H9 (cell line): ENCODE measurements around the gene MAP4K3. TPM values are rescaled to one million over a fixed set of nuclear protein-coding genes. Genes with fewer than 3 reads are reported as not detected.

Experiments used
- DNase-seq: peaks from one replicate; pipeline ENCODE4 v3.0.0-alpha.2; 2017
- H2AFZ ChIP-seq: one replicate; pipeline ENCODE4 v1.6.1; 2013; ENCODE audit warnings: mild to moderate bottlenecking, low read length, control low read depth, moderate library complexity
- H2AK5ac ChIP-seq: 2 replicates; pipeline ENCODE4 v1.6.1; 2013; ENCODE audit warnings: low read length, control low read depth, mixed read lengths; ENCODE audit not compliant: insufficient read length
- H2BK120ac ChIP-seq: one replicate; pipeline ENCODE4 v1.6.1; 2013; ENCODE audit warnings: low read depth, mild to moderate bottlenecking, low read length, control low read depth, inconsistent platforms; ENCODE audit not compliant: poor library complexity, severe bottlenecking
- H2BK12ac ChIP-seq: 2 replicates; pipeline ENCODE4 v1.6.1; 2013; ENCODE audit warnings: low read length, control low read depth, mixed read lengths, low read depth; ENCODE audit not compliant: insufficient read length
- H2BK15ac ChIP-seq: 2 replicates; pipeline ENCODE4 v1.6.1; 2013; ENCODE audit warnings: low read depth, low read length, control low read depth
- H2BK20ac ChIP-seq: one replicate; pipeline ENCODE4 v1.6.1; 2013; ENCODE audit warnings: low read depth, mild to moderate bottlenecking, low read length, control low read depth, inconsistent platforms; ENCODE audit not compliant: poor library complexity, severe bottlenecking
- H2BK5ac ChIP-seq: 2 replicates; pipeline ENCODE4 v1.6.1; 2013; ENCODE audit warnings: low read length, control low read depth, mixed read lengths; ENCODE audit not compliant: insufficient read length
- H3K14ac ChIP-seq: 2 replicates; pipeline ENCODE4 v1.6.1; 2013; ENCODE audit warnings: low read length, control low read depth; ENCODE audit not compliant: insufficient read depth
- H3K18ac ChIP-seq: 2 replicates; pipeline ENCODE4 v1.6.1; 2013; ENCODE audit warnings: low read depth, mild to moderate bottlenecking, mixed read lengths, low read length, control low read depth; ENCODE audit not compliant: insufficient read length
- H3K23ac ChIP-seq: 2 replicates; pipeline ENCODE4 v1.6.1; 2013; ENCODE audit warnings: low read length, control low read depth, mixed read lengths, low read depth; ENCODE audit not compliant: insufficient read length
- H3K23me2 ChIP-seq: 2 replicates; pipeline ENCODE4 v1.6.1; 2013; ENCODE audit warnings: low read depth, mild to moderate bottlenecking, mixed read lengths, low read length, control low read depth; ENCODE audit not compliant: insufficient read length, poor library complexity, severe bottlenecking
- H3K27ac ChIP-seq: 2 replicates; pipeline ENCODE4 v1.5.1; 2013; ENCODE audit warnings: low read length, control low read depth, mixed read lengths, low read depth; ENCODE audit not compliant: insufficient read length
- H3K27me3 ChIP-seq: 2 replicates; pipeline ENCODE4 v1.6.1; 2013; ENCODE audit warnings: low read length, control low read depth, inconsistent platforms; ENCODE audit not compliant: insufficient read depth
- H3K4ac ChIP-seq: 2 replicates; pipeline ENCODE4 v1.6.1; 2013; ENCODE audit warnings: low read depth, mild to moderate bottlenecking, control low read depth, inconsistent platforms, low read length, moderate library complexity
- H3K4me1 ChIP-seq: 2 replicates; pipeline ENCODE4 v1.6.1; 2013; ENCODE audit warnings: low read length, control low read depth, inconsistent platforms; ENCODE audit not compliant: insufficient read depth
- H3K4me2 ChIP-seq: 2 replicates; pipeline ENCODE4 v1.6.1; 2013; ENCODE audit warnings: low read length, control low read depth, mixed read lengths; ENCODE audit not compliant: insufficient read length, insufficient read depth
- H3K56ac ChIP-seq: 2 replicates; pipeline ENCODE4 v1.6.1; 2013; ENCODE audit warnings: low read depth, mild to moderate bottlenecking, mixed read lengths, low read length, control low read depth; ENCODE audit not compliant: insufficient read length
- H3K79me1 ChIP-seq: 2 replicates; pipeline ENCODE4 v1.6.1; 2013; ENCODE audit warnings: low read depth, mild to moderate bottlenecking, moderate library complexity, low read length, control low read depth, inconsistent platforms; ENCODE audit not compliant: insufficient read depth, poor library complexity, severe bottlenecking
- H3K79me2 ChIP-seq: 2 replicates; pipeline ENCODE4 v1.6.1; 2013; ENCODE audit warnings: low read length, control low read depth, inconsistent platforms; ENCODE audit not compliant: insufficient read depth
- H3K9ac ChIP-seq: 2 replicates; pipeline ENCODE4 v1.6.1; 2013; ENCODE audit warnings: low read length, control low read depth, mixed read lengths; ENCODE audit not compliant: insufficient read length; ENCODE audit errors: extremely low read depth
- H3K9me3 ChIP-seq: one replicate; pipeline ENCODE4 v1.6.1; 2013; ENCODE audit warnings: low read depth, low read length, inconsistent platforms; ENCODE audit not compliant: control insufficient read depth
- H3T11ph ChIP-seq: one replicate; pipeline ENCODE4 v1.6.1; 2013; ENCODE audit warnings: mild to moderate bottlenecking, low read length, control low read depth, inconsistent platforms
- H4K20me1 ChIP-seq: one replicate; pipeline ENCODE4 v1.6.1; 2013; ENCODE audit not compliant: control insufficient read depth, insufficient read length, insufficient read depth
- H4K5ac ChIP-seq: 2 replicates; pipeline ENCODE4 v1.6.1; 2013; ENCODE audit warnings: low read depth, mild to moderate bottlenecking, mixed read lengths, low read length, control low read depth; ENCODE audit not compliant: insufficient read length
- H4K8ac ChIP-seq: replicated peaks from 2 replicates; pipeline ENCODE4 v1.6.1; 2013; ENCODE audit warnings: low read length, control low read depth, mixed read lengths, low read depth; ENCODE audit not compliant: insufficient read length
- H4K91ac ChIP-seq: 2 replicates; pipeline ENCODE4 v1.6.1; 2013; ENCODE audit warnings: low read depth, mild to moderate bottlenecking, moderate library complexity, mixed read lengths, low read length, control low read depth; ENCODE audit not compliant: insufficient read length
- H3K27ac Mint-ChIP-seq, 3 experiments: 2 replicates in 2 of 3; 3 replicates in 1 of 3; pipeline ENCODE4 v1.8.0; 2020 to 2021; ENCODE audit warnings: mixed read lengths in 3 of 3, mild to moderate bottlenecking in 1 of 3, moderate library complexity in 1 of 3
- H3K27me3 Mint-ChIP-seq: 2 replicates; pipeline ENCODE4 v1.8.0; 2021; ENCODE audit warnings: low read depth, mild to moderate bottlenecking, moderate library complexity, mixed read lengths
- H3K36me3 Mint-ChIP-seq, 3 experiments: 2 replicates in 2 of 3; 3 replicates in 1 of 3; pipeline ENCODE4 v1.8.0; 2020 to 2021; ENCODE audit warnings: low read depth in 3 of 3, mixed read lengths in 3 of 3; ENCODE audit not compliant: insufficient read depth in 1 of 3
- H3K4me1 Mint-ChIP-seq, 2 experiments: 2 replicates each; pipeline ENCODE4 v1.8.0; 2020; ENCODE audit warnings: mixed read lengths in 2 of 2
- H3K4me3 Mint-ChIP-seq, 2 experiments: 2 replicates in 1 of 2; 3 replicates in 1 of 2; pipeline ENCODE4 v1.8.0; 2020 to 2021; ENCODE audit warnings: mild to moderate bottlenecking in 2 of 2, mixed read lengths in 2 of 2, moderate library complexity in 1 of 2
- H3K9me3 Mint-ChIP-seq, 2 experiments: 2 replicates in 1 of 2; 3 replicates in 1 of 2; pipeline ENCODE4 v1.8.0; 2020; ENCODE audit warnings: mild to moderate bottlenecking in 2 of 2, mixed read lengths in 2 of 2, moderate library complexity in 1 of 2
- WGBS: extraction: QIAGEN DNeasy Blood & Tissue Kit; methylation state at CpG from one replicate; pipeline ENCODE4 v1.1.7; 2013; ENCODE audit warnings: missing lambda C conversion rate, low lambda C conversion rate, mixed read lengths; ENCODE audit not compliant: insufficient read length; ENCODE audit errors: extremely low coverage; 5-methylcytosine and 5-hydroxymethylcytosine counted together
- total RNA-seq: library from RNA; stranded (reverse); gene quantifications from 2 replicates; pipeline ENCODE4 v1.2.1, GENCODE V29; 2021
- TF ChIP-seq, protein P1 (sequence below): fragments of 200-600 bp; sonication (generic); conservative IDR thresholded peaks from 3 replicates; pipeline ENCODE4 v1.8.0; 2021; ENCODE audit warnings: antibody characterized with exemption, mild to moderate bottlenecking

Gene MAP4K3
- total RNA-seq, 1 experiment from 2014 or later: 37.9 TPM

DNA sequence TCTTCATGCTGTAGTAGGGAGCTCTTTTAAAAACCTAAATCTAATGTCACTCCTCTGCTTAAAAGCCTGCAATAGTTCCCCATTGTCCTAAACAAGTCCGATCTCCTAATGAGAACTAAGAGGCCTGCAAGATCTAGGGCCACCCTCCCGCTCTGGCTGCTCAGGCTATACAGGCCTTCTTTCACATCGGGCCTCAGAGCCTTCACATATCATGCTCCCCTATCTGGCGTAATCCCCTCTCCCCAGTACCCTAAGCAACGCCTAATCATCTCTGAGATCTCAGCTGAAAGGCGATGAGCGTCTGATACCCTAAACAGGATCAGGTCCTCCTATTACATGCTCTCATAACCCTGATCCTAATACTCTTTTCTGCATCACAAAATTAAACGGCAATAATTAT lies 1.9 kb downstream of the MAP4K3 start:
- H3K27ac ChIP-seq: no peak overlapping the region

More for the DNA sequence above, 1.9 kb downstream of the MAP4K3 start:
- Histone ChIP-seq H3K79me2 (peaks cover 43% of the 10 kb centered on the region; the same call in 1 of the 2 replicates), H3K18ac (no peak overlapping the region), H4K5ac (no peak overlapping the region), H2AK5ac (no peak overlapping the region), H2AFZ (no peak overlapping the region), H3K23me2 (peaks cover 18% of the 10 kb centered on the region), H3K4me1 (peaks cover 12% of the 10 kb centered on the region), H2BK120ac (no peak overlapping the region), H4K91ac (no peak overlapping the region), H3K27me3 (no peaks in the 10 kb centered on the region), H2BK5ac (no peak overlapping the region), H3K4me2 (peak overlapping the region; percentile 93), H3K56ac (no peak overlapping the region), H2BK20ac (no peak overlapping the region), H4K20me1 (no peaks in the 10 kb centered on the region), H3K9ac (peak overlapping the region; percentile 56), H3T11ph (no peak overlapping the region), H2BK12ac (no peak overlapping the region), H4K8ac (no peak overlapping the region), H3K23ac (no peak overlapping the region), H3K14ac (no peak overlapping the region), H3K4ac (no peak overlapping the region), H2BK15ac (no peak overlapping the region), H3K9me3 (no peaks in the 10 kb centered on the region), H3K79me1 (peaks cover 8% of the 10 kb centered on the region)
- Mint-ChIP-seq H3K36me3 (no peaks in the 10 kb centered on the region), H3K27me3 (no peaks in the 10 kb centered on the region), H3K4me3 (peak overlapping the region; percentile 92 to 96), H3K4me1 (peaks cover 73 to 77% of the 10 kb centered on the region in 2 experiments), H3K27ac (no peak overlapping the region), H3K9me3 (no peaks in the 10 kb centered on the region; a peak in 1 of 5 replicates)
- DNase-seq: no peak
- no CpG with 5 or more reads among the region's 8 CpGs for WGBS
- TF ChIP-seq, protein P1, sequence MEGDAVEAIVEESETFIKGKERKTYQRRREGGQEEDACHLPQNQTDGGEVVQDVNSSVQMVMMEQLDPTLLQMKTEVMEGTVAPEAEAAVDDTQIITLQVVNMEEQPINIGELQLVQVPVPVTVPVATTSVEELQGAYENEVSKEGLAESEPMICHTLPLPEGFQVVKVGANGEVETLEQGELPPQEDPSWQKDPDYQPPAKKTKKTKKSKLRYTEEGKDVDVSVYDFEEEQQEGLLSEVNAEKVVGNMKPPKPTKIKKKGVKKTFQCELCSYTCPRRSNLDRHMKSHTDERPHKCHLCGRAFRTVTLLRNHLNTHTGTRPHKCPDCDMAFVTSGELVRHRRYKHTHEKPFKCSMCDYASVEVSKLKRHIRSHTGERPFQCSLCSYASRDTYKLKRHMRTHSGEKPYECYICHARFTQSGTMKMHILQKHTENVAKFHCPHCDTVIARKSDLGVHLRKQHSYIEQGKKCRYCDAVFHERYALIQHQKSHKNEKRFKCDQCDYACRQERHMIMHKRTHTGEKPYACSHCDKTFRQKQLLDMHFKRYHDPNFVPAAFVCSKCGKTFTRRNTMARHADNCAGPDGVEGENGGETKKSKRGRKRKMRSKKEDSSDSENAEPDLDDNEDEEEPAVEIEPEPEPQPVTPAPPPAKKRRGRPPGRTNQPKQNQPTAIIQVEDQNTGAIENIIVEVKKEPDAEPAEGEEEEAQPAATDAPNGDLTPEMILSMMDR: no peak
